GM12878 (cell line): ENCODE measurements around the gene ME1. TPM values are rescaled to one million over a fixed set of nuclear protein-coding genes. Genes with fewer than 3 reads are reported as not detected.

ENCODE experiments used
- ATAC-seq: fragments of 200-7000 bp; cut with Tn5 transposase; 3 replicates; pipeline ENCODE4 v1.9.1; 2020; ENCODE audit warnings: mild to moderate bottlenecking, moderate library complexity
- BruUV-seq: library from RNA; stranded (reverse); fragments of 400-500 nt; replicated peaks from 2 replicates; lab custom pipeline; 2021; lab: Mats Ljungman, UMichigan
- CTCF ChIA-PET: fragments of 300-600 bp; sonication (Branson Sonifier 250); formaldehyde crosslinking; extraction: SDS; loops from one replicate; lab custom pipeline; 2021; ENCODE audit warnings: inconsistent platforms; lab: Yijun Ruan, JAX
- POLR2A ChIA-PET: fragments of 350-600 bp; formaldehyde crosslinking; extraction: SDS; loops from one replicate; lab custom pipeline; 2021; ENCODE audit warnings: inconsistent platforms; lab: Charles Lee
- RAD21 ChIA-PET: fragments of 300-600 bp; sonication (Branson Sonifier 250); formaldehyde crosslinking; loops from one replicate; lab custom pipeline; 2023; ENCODE audit warnings: antibody characterized with exemption; ENCODE audit not compliant: unreplicated experiment; lab: Charles Lee
- SMC1A ChIA-PET: fragments of 300-600 bp; sonication (Branson Sonifier 250); formaldehyde crosslinking; loops from one replicate; lab custom pipeline; 2023; ENCODE audit not compliant: unreplicated experiment, uncharacterized antibody; lab: Charles Lee
- DNase-seq: peaks from one replicate; pipeline ENCODE4 v3.0.0-alpha.2; 2011; ENCODE audit warnings: low read depth, low spot score
- FAIRE-seq: peaks from 3 replicates; lab custom pipeline; 2011; peaks lifted over from hg19 to GRCh38; lab: Jason Lieb, UNC
- H2AFZ ChIP-seq: 2 replicates; pipeline ENCODE4 v1.6.0; 2011; ENCODE audit warnings: low read depth, low read length, control low read depth; ENCODE audit not compliant: control insufficient read depth
- H3K27ac ChIP-seq: 2 replicates; pipeline ENCODE4 v1.5.1; 2011; ENCODE audit warnings: control low read depth; ENCODE audit not compliant: control insufficient read depth, insufficient read depth
- H3K27me3 ChIP-seq, 2 experiments: replicated peaks in 1 of 2; 2 replicates each; pipeline versions ENCODE4 v1.6.0 to v1.6.1; 2011; ENCODE audit warnings: low read length in 1 of 2; ENCODE audit not compliant: control insufficient read depth in 2 of 2, insufficient read depth in 2 of 2
- H3K36me3 ChIP-seq, 2 experiments: 2 replicates each; pipeline ENCODE4 v1.5.1; 2011; ENCODE audit warnings: low read length in 1 of 2; ENCODE audit not compliant: control insufficient read depth in 2 of 2, insufficient read depth in 2 of 2
- H3K4me1 ChIP-seq: 2 replicates; pipeline ENCODE4 v1.6.1; 2011; ENCODE audit warnings: mild to moderate bottlenecking, low read length, moderate library complexity, mixed read lengths; ENCODE audit not compliant: control insufficient read depth, insufficient read depth
- H3K4me2 ChIP-seq: 2 replicates; pipeline ENCODE4 v1.6.0; 2011; ENCODE audit warnings: control low read depth; ENCODE audit not compliant: control insufficient read depth, insufficient read depth
- H3K4me3 ChIP-seq: fragments of 200-600 bp; sonication (generic); 2 replicates; pipeline ENCODE4 v1.5.1; 2016
- H3K79me2 ChIP-seq: 2 replicates; pipeline ENCODE4 v1.6.0; 2011; ENCODE audit warnings: low read length; ENCODE audit not compliant: control insufficient read depth, insufficient read depth
- H3K9ac ChIP-seq: 2 replicates; pipeline ENCODE4 v1.8.0; 2011; ENCODE audit warnings: low read length, control low read depth, mixed read lengths; ENCODE audit not compliant: control insufficient read depth, insufficient read depth
- H3K9me3 ChIP-seq: replicated peaks from 3 replicates; pipeline ENCODE4 v1.5.1; 2011; ENCODE audit warnings: mild to moderate bottlenecking, low read length; ENCODE audit not compliant: control insufficient read depth, insufficient read depth
- H4K20me1 ChIP-seq: 2 replicates; pipeline ENCODE4 v1.6.0; 2011; ENCODE audit not compliant: control insufficient read depth, insufficient read depth
- ASH2L ChIP-seq: fragments of 300-600, 200-600 bp; sonication (generic); IDR thresholded peaks from 2 replicates; pipeline ENCODE4 v1.6.1; 2017; ENCODE audit warnings: low read depth, mild to moderate bottlenecking, borderline replicate concordance
- CBX5 ChIP-seq: sonication (generic); IDR thresholded peaks from 2 replicates; pipeline ENCODE4 v1.6.1; 2016; ENCODE audit warnings: low read depth, moderate library complexity, mild to moderate bottlenecking, inconsistent platforms
- CHD2 ChIP-seq: IDR thresholded peaks from 2 replicates; pipeline ENCODE4 v1.6.1; 2011; ENCODE audit warnings: low read depth, low read length, improper control_type of control experiment, borderline replicate concordance
- EED ChIP-seq: sonication (generic); IDR thresholded peaks from 2 replicates; pipeline ENCODE4 v1.6.1; 2016; ENCODE audit warnings: antibody characterized with exemption, low read depth
- ESRRA ChIP-seq: IDR thresholded peaks from 2 replicates; pipeline ENCODE4 v1.6.1; 2012; ENCODE audit warnings: mild to moderate bottlenecking, low read length, improper control_type of control experiment
- HCFC1 ChIP-seq: fragments of 150-350 bp; IDR thresholded peaks from 2 replicates; pipeline ENCODE4 v1.6.1; 2014; ENCODE audit warnings: low read length
- HDAC6 ChIP-seq: fragments of 200-600 bp; sonication (generic); IDR thresholded peaks from one replicate; pipeline ENCODE4 v1.8.0; 2017; ENCODE audit warnings: antibody characterized with exemption; ENCODE audit not compliant: unreplicated experiment
- KAT2A ChIP-seq: conservative IDR thresholded peaks from 2 replicates; pipeline ENCODE4 v1.6.1; 2011; ENCODE audit warnings: low read depth, low read length; ENCODE audit not compliant: control insufficient read depth
- KLF5 ChIP-seq: fragments of 450-650 bp; IDR thresholded peaks from 2 replicates; pipeline ENCODE4 v1.6.1; 2014; ENCODE audit warnings: mild to moderate bottlenecking; ENCODE audit not compliant: partially characterized antibody
- NBN ChIP-seq: fragments of 450-650 bp; IDR thresholded peaks from 2 replicates; pipeline ENCODE4 v1.6.1; 2016
- RUNX3 ChIP-seq: IDR thresholded peaks from 2 replicates; pipeline ENCODE4 v1.6.1; 2012; ENCODE audit warnings: low read length, inconsistent platforms
- SIX5 ChIP-seq: IDR thresholded peaks from 2 replicates; pipeline ENCODE4 v1.6.1; 2011; ENCODE audit warnings: mild to moderate bottlenecking, low read depth, low read length, moderate library complexity; ENCODE audit not compliant: severe bottlenecking
- SPI1 ChIP-seq: IDR thresholded peaks from 2 replicates; pipeline ENCODE4 v1.6.1; 2011; ENCODE audit warnings: low read depth, mild to moderate bottlenecking, low read length, moderate library complexity, borderline replicate concordance; ENCODE audit not compliant: insufficient read depth
- TAF1 ChIP-seq: IDR thresholded peaks from 2 replicates; pipeline ENCODE4 v1.6.1; 2011; ENCODE audit warnings: mild to moderate bottlenecking, low read depth, low read length, borderline replicate concordance
- TBL1XR1 ChIP-seq: IDR thresholded peaks from 2 replicates; pipeline ENCODE4 v1.6.1; 2012; ENCODE audit warnings: low read depth, low read length, improper control_type of control experiment
- WGBS: methylation state at CpG from one replicate; pipeline ENCODE4 v1.1.6; 2016; ENCODE audit warnings: low lambda C conversion rate; ENCODE audit not compliant: insufficient replicate concordance, insufficient coverage; ENCODE audit errors: missing lambda C conversion rate; 5-methylcytosine and 5-hydroxymethylcytosine counted together
- in situ Hi-C: fragments of 300-500 bp; cut with MboI; formaldehyde crosslinking; loops from 9 replicates; pipeline ENCODE4 v1.14.3; 2018; ENCODE audit warnings: mixed read lengths
- intact Hi-C: fragments of 100-400 bp; cut with micrococcal nuclease; formaldehyde crosslinking; loops from one replicate; pipeline ENCODE4 v1.14.2; 2022; ENCODE audit not compliant: unreplicated experiment
- polyA plus RNA-seq, 11 experiments: library from polyadenylated mRNA; depleted of rRNA in 4 of 11; unstranded in 6 of 11; stranded (reverse) in 5 of 11; fragments of >200 nt; fragmentation: Nextera tagmentation in 4 of 11; fragmentation: Illumina TruSeq in 1 of 11; extraction: Ambion mirVana in 4 of 11; extraction: Trizol in 1 of 11; gene quantifications; 1 replicate in 1 of 11; 2 replicates in 10 of 11; pipeline versions ENCODE4 v1.2.1 to v1.2.3, GENCODE V29; 2011 to 2016; ENCODE audit warnings: inconsistent platforms in 2 of 11, missing spikeins in 2 of 11, low read depth in 1 of 11
- total RNA-seq, 4 experiments: library from RNA; depleted of rRNA in 3 of 4; stranded (reverse); fragments of >200 nt in 3 of 4; fragmentation: Illumina TruSeq in 1 of 4; extraction: Trizol in 1 of 4; gene quantifications; 2 replicates each; pipeline versions ENCODE4 v1.2.1 to v1.2.3, GENCODE V29; 2013 to 2021
- TF ChIP-seq, protein P1 (sequence below), 3 experiments: IDR thresholded peaks in 2 of 3; conservative IDR thresholded peaks in 1 of 3; 2 replicates each; pipeline ENCODE4 v1.5.1; 2011; ENCODE audit warnings: low read depth in 3 of 3, low read length in 3 of 3, mild to moderate bottlenecking in 3 of 3, control low read depth in 2 of 3, moderate library complexity in 2 of 3, inconsistent platforms in 1 of 3, mixed read lengths in 1 of 3; ENCODE audit not compliant: control insufficient read depth in 2 of 3, insufficient read depth in 1 of 3; ENCODE audit errors: extremely low read depth in 1 of 3
- TF ChIP-seq, protein P2 (sequence below): fragments of 450-650 bp; formaldehyde crosslinking; IDR thresholded peaks from 2 replicates; pipeline ENCODE4 v1.4.0; 2022; ENCODE audit warnings: mild to moderate bottlenecking, moderate library complexity
- TF ChIP-seq, protein P3 (sequence below): fragments of 450-650 bp; IDR thresholded peaks from 2 replicates; pipeline ENCODE4 v1.6.1; 2018; ENCODE audit warnings: mild to moderate bottlenecking, low read depth, moderate library complexity; ENCODE audit not compliant: partially characterized antibody

The ME1 gene
- total and polyA plus RNA-seq, 10 of the 15 experiments (the other 5 are each of a cell fraction or from before 2014, with no cell fraction given), result 3.6 to 11.8 (median 8.4) TPM

DNA sequence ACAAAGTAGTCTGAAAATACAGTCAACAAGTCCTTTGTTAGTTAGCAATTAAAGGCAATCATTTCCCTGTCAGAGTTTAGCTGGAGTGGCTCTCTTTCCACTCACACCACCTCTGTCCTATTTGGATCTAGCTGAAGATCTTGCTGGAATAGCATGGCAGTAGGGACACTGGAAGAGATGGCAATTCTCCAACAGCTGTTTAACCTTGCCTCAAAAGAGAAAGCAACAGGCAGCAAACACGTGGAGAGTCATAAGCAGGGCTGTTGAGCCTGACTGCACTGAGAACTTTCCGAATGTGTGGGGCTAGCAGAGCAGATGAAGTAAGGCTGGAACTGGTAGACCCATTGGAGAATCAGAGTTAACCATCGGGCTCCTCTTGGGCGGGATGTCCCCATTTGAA lies 43.5 kb upstream of the ME1 start:
- H3K9ac ChIP-seq, result no peak overlapping the region
- TF ChIP-seq, protein P1, sequence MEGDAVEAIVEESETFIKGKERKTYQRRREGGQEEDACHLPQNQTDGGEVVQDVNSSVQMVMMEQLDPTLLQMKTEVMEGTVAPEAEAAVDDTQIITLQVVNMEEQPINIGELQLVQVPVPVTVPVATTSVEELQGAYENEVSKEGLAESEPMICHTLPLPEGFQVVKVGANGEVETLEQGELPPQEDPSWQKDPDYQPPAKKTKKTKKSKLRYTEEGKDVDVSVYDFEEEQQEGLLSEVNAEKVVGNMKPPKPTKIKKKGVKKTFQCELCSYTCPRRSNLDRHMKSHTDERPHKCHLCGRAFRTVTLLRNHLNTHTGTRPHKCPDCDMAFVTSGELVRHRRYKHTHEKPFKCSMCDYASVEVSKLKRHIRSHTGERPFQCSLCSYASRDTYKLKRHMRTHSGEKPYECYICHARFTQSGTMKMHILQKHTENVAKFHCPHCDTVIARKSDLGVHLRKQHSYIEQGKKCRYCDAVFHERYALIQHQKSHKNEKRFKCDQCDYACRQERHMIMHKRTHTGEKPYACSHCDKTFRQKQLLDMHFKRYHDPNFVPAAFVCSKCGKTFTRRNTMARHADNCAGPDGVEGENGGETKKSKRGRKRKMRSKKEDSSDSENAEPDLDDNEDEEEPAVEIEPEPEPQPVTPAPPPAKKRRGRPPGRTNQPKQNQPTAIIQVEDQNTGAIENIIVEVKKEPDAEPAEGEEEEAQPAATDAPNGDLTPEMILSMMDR (IDR thresholded peaks at IDR 0.05 in 2 of 3, conservative IDR thresholded peaks at IDR 0.05 in 1 of 3; ENCODE audit: control insufficient read depth in 2 of 3, extremely low read depth in 1 of 3, insufficient read depth in 1 of 3, low read depth in 3 of 3, low read length in 3 of 3), result no peak
- TF ChIP-seq KAT2A (no peak), HCFC1 (no peak), SIX5 (no peak), KLF5 (no peak), EED (no peak), TBL1XR1 (no peak), HDAC6 (no peak), CBX5 (no peak), ESRRA (no peak), SPI1 (no peak), CHD2 (no peak), NBN (no peak), RUNX3 (no peak), ASH2L (no peak), TAF1 (no peak)
- TF ChIP-seq, protein P2, sequence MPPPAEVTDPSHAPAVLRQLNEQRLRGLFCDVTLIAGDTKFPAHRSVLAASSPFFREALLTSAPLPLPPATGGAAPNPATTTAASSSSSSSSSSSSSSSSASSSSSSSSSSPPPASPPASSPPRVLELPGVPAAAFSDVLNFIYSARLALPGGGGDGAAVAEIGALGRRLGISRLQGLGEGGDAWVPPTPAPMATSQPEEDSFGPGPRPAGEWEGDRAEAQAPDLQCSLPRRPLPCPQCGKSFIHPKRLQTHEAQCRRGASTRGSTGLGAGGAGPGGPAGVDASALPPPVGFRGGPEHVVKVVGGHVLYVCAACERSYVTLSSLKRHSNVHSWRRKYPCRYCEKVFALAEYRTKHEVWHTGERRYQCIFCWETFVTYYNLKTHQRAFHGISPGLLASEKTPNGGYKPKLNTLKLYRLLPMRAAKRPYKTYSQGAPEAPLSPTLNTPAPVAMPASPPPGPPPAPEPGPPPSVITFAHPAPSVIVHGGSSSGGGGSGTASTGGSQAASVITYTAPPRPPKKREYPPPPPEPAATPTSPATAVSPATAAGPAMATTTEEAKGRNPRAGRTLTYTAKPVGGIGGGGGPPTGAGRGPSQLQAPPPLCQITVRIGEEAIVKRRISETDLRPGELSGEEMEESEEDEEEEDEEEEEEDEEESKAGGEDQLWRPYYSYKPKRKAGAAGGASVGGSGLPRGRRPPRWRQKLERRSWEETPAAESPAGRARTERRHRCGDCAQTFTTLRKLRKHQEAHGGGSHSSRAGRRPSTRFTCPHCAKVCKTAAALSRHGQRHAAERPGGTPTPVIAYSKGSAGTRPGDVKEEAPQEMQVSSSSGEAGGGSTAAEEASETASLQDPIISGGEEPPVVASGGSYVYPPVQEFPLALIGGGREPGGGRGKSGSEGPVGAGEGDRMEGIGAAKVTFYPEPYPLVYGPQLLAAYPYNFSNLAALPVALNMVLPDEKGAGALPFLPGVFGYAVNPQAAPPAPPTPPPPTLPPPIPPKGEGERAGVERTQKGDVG (CRISPR knock-in tag), result no peak
- TF ChIP-seq, protein P3, sequence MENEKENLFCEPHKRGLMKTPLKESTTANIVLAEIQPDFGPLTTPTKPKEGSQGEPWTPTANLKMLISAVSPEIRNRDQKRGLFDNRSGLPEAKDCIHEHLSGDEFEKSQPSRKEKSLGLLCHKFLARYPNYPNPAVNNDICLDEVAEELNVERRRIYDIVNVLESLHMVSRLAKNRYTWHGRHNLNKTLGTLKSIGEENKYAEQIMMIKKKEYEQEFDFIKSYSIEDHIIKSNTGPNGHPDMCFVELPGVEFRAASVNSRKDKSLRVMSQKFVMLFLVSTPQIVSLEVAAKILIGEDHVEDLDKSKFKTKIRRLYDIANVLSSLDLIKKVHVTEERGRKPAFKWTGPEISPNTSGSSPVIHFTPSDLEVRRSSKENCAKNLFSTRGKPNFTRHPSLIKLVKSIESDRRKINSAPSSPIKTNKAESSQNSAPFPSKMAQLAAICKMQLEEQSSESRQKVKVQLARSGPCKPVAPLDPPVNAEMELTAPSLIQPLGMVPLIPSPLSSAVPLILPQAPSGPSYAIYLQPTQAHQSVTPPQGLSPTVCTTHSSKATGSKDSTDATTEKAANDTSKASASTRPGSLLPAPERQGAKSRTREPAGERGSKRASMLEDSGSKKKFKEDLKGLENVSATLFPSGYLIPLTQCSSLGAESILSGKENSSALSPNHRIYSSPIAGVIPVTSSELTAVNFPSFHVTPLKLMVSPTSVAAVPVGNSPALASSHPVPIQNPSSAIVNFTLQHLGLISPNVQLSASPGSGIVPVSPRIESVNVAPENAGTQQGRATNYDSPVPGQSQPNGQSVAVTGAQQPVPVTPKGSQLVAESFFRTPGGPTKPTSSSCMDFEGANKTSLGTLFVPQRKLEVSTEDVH, result no peak
- no peak overlapping the region for H2AFZ ChIP-seq
- ChIA-PET CTCF (no interaction called here), RAD21 (no interaction called here), POLR2A (no interaction called here), SMC1A (interaction anchor here (0.8 kb wide), 1 partner anchor 234 kb away, joined by 3 read pairs; no protein-coding TSS in a partner anchor)
- BruUV-seq, result no TSS peak
- no peak overlapping the region for H3K4me2 ChIP-seq
- intact Hi-C loops (no loop called here), in situ Hi-C loops (no loop called here)
- ATAC-seq (no peak), FAIRE-seq (no peak), DNase-seq (no peak)
- no peaks in the 10 kb centered on the region for H3K27me3 ChIP-seq
- no peak overlapping the region for H3K27ac ChIP-seq
- no peaks in the 10 kb centered on the region for H4K20me1 ChIP-seq
- 31% methylated on average over 4 of the region's 4 CpGs for WGBS
- no peaks in the 10 kb centered on the region for H3K9me3 ChIP-seq
- H3K4me1 ChIP-seq, result no peaks in the 10 kb centered on the region
- no peak overlapping the region for H3K4me3 ChIP-seq
- no peaks in the 10 kb centered on the region for H3K79me2 ChIP-seq
- H3K36me3 ChIP-seq, result no peaks in the 10 kb centered on the region
